ENCODE data around the gene PNPLA3.

Gene PNPLA3

GRCh38 chr22:43967069-43967468, 43.5 kb downstream of the PNPLA3 start:
- DNase-seq: no peak

GRCh38 chr22:43968614-43969013, 45.0 kb downstream of the PNPLA3 start:
- no peak for DNase-seq

- no peak for DNase-seq
Measured at GRCh38 chr22:43969021-43969878, 45.6 kb downstream of the PNPLA3 start.

- DNase-seq: no peak
Measured at GRCh38 chr22:43969989-43970755, 46.6 kb downstream of the PNPLA3 start.

- no peak for DNase-seq
Measured at GRCh38 chr22:43971112-43971511, 47.5 kb downstream of the PNPLA3 start.

GRCh38 chr22:43972931-43973462, 49.4 kb downstream of the PNPLA3 start:
- DNase-seq: no peak

GRCh38 chr22:43974028-43974545, 50.5 kb downstream of the PNPLA3 start:
- DNase-seq: no peak

GRCh38 chr22:43975041-43975440, 51.4 kb downstream of the PNPLA3 start:
- DNase-seq: no peak

- no peak for DNase-seq
Measured at GRCh38 chr22:43976861-43977795, 53.5 kb downstream of the PNPLA3 start.

- DNase-seq: no peak
Measured at GRCh38 chr22:43978558-43978957, 55.0 kb downstream of the PNPLA3 start.

- DNase-seq: no peak
Measured at GRCh38 chr22:43980579-43980978, 57.0 kb downstream of the PNPLA3 start.

- no peak for DNase-seq
Measured at GRCh38 chr22:43980996-43981395, 57.4 kb downstream of the PNPLA3 start.

GRCh38 chr22:43983808-43984207, 60.2 kb downstream of the PNPLA3 start:
- no peak for DNase-seq

- DNase-seq: peak in 4 of 14 donors; percentile 5 to 34 (median 24)
Measured at GRCh38 chr22:43985532-43985931, 61.9 kb downstream of the PNPLA3 start.

GRCh38 chr22:43988116-43988820, 64.7 kb downstream of the PNPLA3 start:
- DNase-seq: no peak

GRCh38 chr22:43988960-43989359, 65.4 kb downstream of the PNPLA3 start:
- DNase-seq: no peak

GRCh38 chr22:43990044-43990443, 66.4 kb downstream of the PNPLA3 start:
- no peak for DNase-seq

GRCh38 chr22:43991316-43992020, 67.9 kb downstream of the PNPLA3 start:
- DNase-seq: no peak

- no peak for DNase-seq
Measured at GRCh38 chr22:43992331-43992821, 68.8 kb downstream of the PNPLA3 start.

- peak in 7 of 14 donors; percentile 2 to 36 (median 9) for DNase-seq
Measured at GRCh38 chr22:43993072-43993760, 69.6 kb downstream of the PNPLA3 start.

All from C1 segment of cervical spinal cord (tissue), 14 donors.